ENCODE data around the gene PUSL1. TPM values are rescaled to one million over a fixed set of nuclear protein-coding genes. Genes with fewer than 3 reads are reported as not detected.

PUSL1 gene
- total RNA-seq, 1 experiment from 2014 or later: 38.0 TPM

DNA sequence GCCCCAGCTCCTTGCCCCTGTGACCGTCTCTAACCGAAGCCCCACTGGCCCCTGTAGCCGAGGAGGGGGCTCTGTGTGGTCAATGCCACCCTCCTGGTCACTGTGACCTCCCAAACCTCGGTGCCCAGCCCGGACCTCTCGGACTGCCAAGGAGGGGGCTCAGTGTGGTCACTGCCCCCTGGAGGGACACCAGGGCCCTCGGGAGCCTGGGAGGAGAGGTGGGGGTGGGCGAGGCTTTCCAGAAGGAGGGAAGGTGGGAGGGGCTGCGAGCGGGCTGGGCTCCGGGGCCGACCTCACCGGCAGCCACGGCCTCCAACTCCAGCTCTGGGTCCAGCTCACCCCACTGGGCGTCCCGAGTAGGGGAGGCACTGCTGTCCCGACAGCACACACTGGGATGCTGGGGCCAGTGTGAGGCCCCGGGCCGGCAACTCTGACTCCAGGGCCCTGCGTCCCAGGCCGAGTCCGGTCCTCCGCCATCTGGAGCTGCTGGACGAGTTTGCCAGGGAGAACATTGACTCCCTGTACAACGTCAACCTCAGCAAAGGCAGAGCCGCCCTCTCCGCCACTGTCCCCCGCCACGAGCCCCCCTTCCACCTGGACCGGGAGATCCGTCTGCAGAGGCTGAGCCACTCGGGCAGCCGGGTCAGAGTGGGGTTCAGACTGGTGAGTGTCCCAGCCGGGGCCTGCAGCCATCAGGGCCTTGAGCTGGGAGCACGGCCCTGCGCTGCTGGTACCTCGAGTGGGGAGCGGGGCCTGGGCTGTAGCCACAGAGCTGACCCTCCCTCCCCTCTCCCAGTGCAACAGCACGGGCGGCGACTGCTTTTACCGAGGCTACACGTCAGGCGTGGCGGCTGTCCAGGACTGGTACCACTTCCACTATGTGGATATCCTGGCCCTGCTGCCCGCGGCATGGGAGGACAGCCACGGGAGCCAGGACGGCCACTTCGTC, 21.8 kb upstream of the PUSL1 start:
- H3K27ac ChIP-seq (ENCODE audit: insufficient read length, low read depth, low read length): no peak overlapping the region
- H3K18ac ChIP-seq (ENCODE audit: insufficient read length, low read depth, low read length): peak overlapping the region; percentile 31
- H3K4ac ChIP-seq (ENCODE audit: low read depth, low read length): no peak overlapping the region
- WGBS (ENCODE audit: extremely low coverage, insufficient read length, low lambda C conversion rate): no CpG with 5 or more reads among the region's 50 CpGs
- no peak overlapping the region for H2BK15ac ChIP-seq (ENCODE audit: low read depth, low read length)
- H3K4me1 ChIP-seq (ENCODE audit: insufficient read depth, low read length): no peaks in the 10 kb centered on the region
- no peak overlapping the region for H2BK5ac ChIP-seq (ENCODE audit: insufficient read length, low read length)
- no peak overlapping the region for H3K27ac Mint-ChIP-seq
- H2AFZ ChIP-seq (ENCODE audit: low read length): no peak overlapping the region
- H4K20me1 ChIP-seq (ENCODE audit: control insufficient read depth, insufficient read depth, insufficient read length): no peaks in the 10 kb centered on the region
- TF ChIP-seq, protein P1, sequence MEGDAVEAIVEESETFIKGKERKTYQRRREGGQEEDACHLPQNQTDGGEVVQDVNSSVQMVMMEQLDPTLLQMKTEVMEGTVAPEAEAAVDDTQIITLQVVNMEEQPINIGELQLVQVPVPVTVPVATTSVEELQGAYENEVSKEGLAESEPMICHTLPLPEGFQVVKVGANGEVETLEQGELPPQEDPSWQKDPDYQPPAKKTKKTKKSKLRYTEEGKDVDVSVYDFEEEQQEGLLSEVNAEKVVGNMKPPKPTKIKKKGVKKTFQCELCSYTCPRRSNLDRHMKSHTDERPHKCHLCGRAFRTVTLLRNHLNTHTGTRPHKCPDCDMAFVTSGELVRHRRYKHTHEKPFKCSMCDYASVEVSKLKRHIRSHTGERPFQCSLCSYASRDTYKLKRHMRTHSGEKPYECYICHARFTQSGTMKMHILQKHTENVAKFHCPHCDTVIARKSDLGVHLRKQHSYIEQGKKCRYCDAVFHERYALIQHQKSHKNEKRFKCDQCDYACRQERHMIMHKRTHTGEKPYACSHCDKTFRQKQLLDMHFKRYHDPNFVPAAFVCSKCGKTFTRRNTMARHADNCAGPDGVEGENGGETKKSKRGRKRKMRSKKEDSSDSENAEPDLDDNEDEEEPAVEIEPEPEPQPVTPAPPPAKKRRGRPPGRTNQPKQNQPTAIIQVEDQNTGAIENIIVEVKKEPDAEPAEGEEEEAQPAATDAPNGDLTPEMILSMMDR (conservative IDR thresholded peaks at IDR 0.05): no peak
- H3K27me3 Mint-ChIP-seq (ENCODE audit: low read depth): peaks cover 4% of the 10 kb centered on the region
- DNase-seq: peak; percentile 31
- no peaks in the 10 kb centered on the region for H3K79me2 ChIP-seq (ENCODE audit: insufficient read depth, low read length)
- no peak overlapping the region for H4K91ac ChIP-seq (ENCODE audit: insufficient read length, low read depth, low read length)
- H3K79me1 ChIP-seq (ENCODE audit: insufficient read depth, low read depth, low read length, poor library complexity, severe bottlenecking): no peaks in the 10 kb centered on the region
- H3K56ac ChIP-seq (ENCODE audit: insufficient read length, low read depth, low read length): no peak overlapping the region
- no peak overlapping the region for H3K14ac ChIP-seq (ENCODE audit: insufficient read depth, low read length)
- H2AK5ac ChIP-seq (ENCODE audit: insufficient read length, low read length): no peak overlapping the region
- no peak overlapping the region for H3K4me3 Mint-ChIP-seq
- H3K9ac ChIP-seq (ENCODE audit: extremely low read depth, insufficient read length, low read length): no peak overlapping the region
- H3K4me2 ChIP-seq (ENCODE audit: insufficient read depth, insufficient read length, low read length): no peak overlapping the region
- H3K36me3 Mint-ChIP-seq (ENCODE audit: insufficient read depth in 1 of 3, low read depth in 3 of 3): no peaks in the 10 kb centered on the region
- no peaks in the 10 kb centered on the region for H3K9me3 ChIP-seq (ENCODE audit: control insufficient read depth, low read depth, low read length)
- H2BK120ac ChIP-seq (ENCODE audit: low read depth, low read length, poor library complexity, severe bottlenecking): no peak overlapping the region
- H3K23me2 ChIP-seq (ENCODE audit: insufficient read length, low read depth, low read length, poor library complexity, severe bottlenecking): no peaks in the 10 kb centered on the region
- peak overlapping the region; percentile 37 for H4K5ac ChIP-seq (ENCODE audit: insufficient read length, low read depth, low read length)
- no peaks in the 10 kb centered on the region for H3K27me3 ChIP-seq (ENCODE audit: insufficient read depth, low read length)
- H2BK20ac ChIP-seq (ENCODE audit: low read depth, low read length, poor library complexity, severe bottlenecking): no peak overlapping the region
- no peak overlapping the region for H2BK12ac ChIP-seq (ENCODE audit: insufficient read length, low read depth, low read length)
- H3T11ph ChIP-seq (ENCODE audit: low read length): no peak overlapping the region
- no peak overlapping the region for H4K8ac ChIP-seq (replicated peaks; ENCODE audit: insufficient read length, low read depth, low read length)
- no peak overlapping the region for H3K23ac ChIP-seq (ENCODE audit: insufficient read length, low read depth, low read length)
- H3K9me3 Mint-ChIP-seq: peaks cover 2 to 10% of the 10 kb centered on the region in 2 experiments; a peak in 3 of 5 replicates
- H3K4me1 Mint-ChIP-seq: peaks cover 0 to 7% of the 10 kb centered on the region in 2 experiments; a peak in 1 of 4 replicates

Data from H9 (cell line).